HepG2 (cell line): ENCODE measurements around the gene NFKB2. TPM values are rescaled to one million over a fixed set of nuclear protein-coding genes. Genes with fewer than 3 reads are reported as not detected.

ENCODE experiments used
- FLYWCH1 ChIP-seq: sonication (generic); formaldehyde crosslinking; IDR thresholded peaks from 2 replicates; pipeline ENCODE4 v1.8.1; 2023; ENCODE audit warnings: mild to moderate bottlenecking, missing genetic modification reagents
- HNF4G ChIP-seq, 2 experiments: sonication (generic) in 1 of 2; formaldehyde crosslinking in 1 of 2; IDR thresholded peaks; 2 replicates each; pipeline versions ENCODE4 v1.4.0 to v1.6.1; 2011 to 2020; ENCODE audit warnings: borderline replicate concordance in 2 of 2, low read depth in 2 of 2, mild to moderate bottlenecking in 2 of 2, low read length in 1 of 2, missing genetic modification reagents in 1 of 2, moderate library complexity in 1 of 2
- KLF6 ChIP-seq: IDR thresholded peaks from 2 replicates; pipeline ENCODE4 v1.8.0; 2016; ENCODE audit warnings: missing biosample characterization, missing genetic modification reagents
- MATR3 ChIP-seq: sonication (generic); formaldehyde crosslinking; IDR thresholded peaks from 2 replicates; pipeline ENCODE4 v1.4.0; 2020; ENCODE audit warnings: missing genetic modification reagents
- NFKB2 ChIP-seq: sonication (generic); formaldehyde crosslinking; IDR thresholded peaks from 2 replicates; pipeline ENCODE4 v1.4.0; 2020; ENCODE audit warnings: missing genetic modification reagents, borderline replicate concordance
- RXRA ChIP-seq: sonication (generic); formaldehyde crosslinking; IDR thresholded peaks from 2 replicates; pipeline ENCODE4 v1.5.1; 2020; ENCODE audit warnings: missing genetic modification reagents
- SIX1 ChIP-seq: sonication (generic); formaldehyde crosslinking; IDR thresholded peaks from 2 replicates; pipeline ENCODE4 v1.4.0; 2020; ENCODE audit warnings: missing genetic modification reagents, borderline replicate concordance
- ZBTB10 ChIP-seq: sonication (generic); formaldehyde crosslinking; IDR thresholded peaks from 2 replicates; pipeline ENCODE4 v1.4.0; 2020; ENCODE audit warnings: missing genetic modification reagents, borderline replicate concordance
- ZBTB4 ChIP-seq: sonication (generic); formaldehyde crosslinking; IDR thresholded peaks from 2 replicates; pipeline ENCODE4 v1.4.0; 2020; ENCODE audit warnings: missing genetic modification reagents, mild to moderate bottlenecking, borderline replicate concordance
- ZNF225 ChIP-seq: sonication (generic); formaldehyde crosslinking; IDR thresholded peaks from 2 replicates; pipeline ENCODE4 v1.4.0; 2020; ENCODE audit warnings: mild to moderate bottlenecking, missing genetic modification reagents
- ZNF746 ChIP-seq: sonication (generic); formaldehyde crosslinking; IDR thresholded peaks from 2 replicates; pipeline ENCODE4 v1.8.0; 2022; ENCODE audit warnings: mild to moderate bottlenecking, missing genetic modification reagents
- polyA plus RNA-seq, 8 experiments: library from polyadenylated mRNA; depleted of rRNA in 3 of 8; stranded (reverse) in 7 of 8; unstranded in 1 of 8; fragments of >200 nt; fragmentation: Illumina TruSeq in 4 of 8; extraction: Trizol in 4 of 8; gene quantifications; 2 replicates each; pipeline versions ENCODE4 v1.2.1 to v1.2.3, GENCODE V29; 2011 to 2016; ENCODE audit warnings: low read depth in 4 of 8, missing spikeins in 1 of 8, mixed read lengths in 1 of 8; ENCODE audit not compliant: insufficient read depth in 1 of 8
- total RNA-seq, 5 experiments: library from RNA; depleted of rRNA; stranded (reverse); fragments of >200 nt; fragmentation: Illumina TruSeq; extraction: Trizol; gene quantifications; 2 replicates each; pipeline ENCODE4 v1.2.3, GENCODE V29; 2016; ENCODE audit warnings: low read depth in 1 of 5
- TF ChIP-seq, protein P1 (sequence below): sonication (generic); formaldehyde crosslinking; IDR thresholded peaks from 2 replicates; pipeline ENCODE4 v1.5.0; 2020; ENCODE audit warnings: missing genetic modification reagents, mild to moderate bottlenecking, borderline replicate concordance
- TF ChIP-seq, protein P2 (sequence below): sonication (generic); formaldehyde crosslinking; IDR thresholded peaks from 2 replicates; pipeline ENCODE4 v1.5.1; 2020; ENCODE audit warnings: missing genetic modification reagents, mild to moderate bottlenecking, borderline replicate concordance
- TF ChIP-seq, protein P3 (sequence below): sonication (generic); formaldehyde crosslinking; IDR thresholded peaks from 2 replicates; pipeline ENCODE4 v1.5.1; 2020; ENCODE audit warnings: missing genetic modification reagents, mild to moderate bottlenecking, borderline replicate concordance

NFKB2 gene
- total and polyA plus RNA-seq, 2 of the 13 experiments (the other 11 are each of a cell fraction or from before 2014, with no cell fraction given): 7.7 to 12.5 TPM

- TF ChIP-seq ZBTB10 (no peak), ZBTB4 (CRISPR knock-in tag) (no peak), FLYWCH1 (CRISPR knock-in tag) (no peak), KLF6 (no peak), RXRA (CRISPR knock-in tag) (no peak), ZNF746 (CRISPR knock-in tag) (no peak), MATR3 (no peak), SIX1 (CRISPR knock-in tag) (no peak), ZNF225 (CRISPR knock-in tag) (no peak), NFKB2 (no peak; the same call in 1 of the 2 replicates), HNF4G (IDR thresholded peaks at IDR 0.05; ENCODE audit: borderline replicate concordance, low read depth, low read length) (no peak), HNF4G (CRISPR knock-in tag; IDR thresholded peaks at IDR 0.05; ENCODE audit: borderline replicate concordance, low read depth) (no peak)
- TF ChIP-seq, protein P1, sequence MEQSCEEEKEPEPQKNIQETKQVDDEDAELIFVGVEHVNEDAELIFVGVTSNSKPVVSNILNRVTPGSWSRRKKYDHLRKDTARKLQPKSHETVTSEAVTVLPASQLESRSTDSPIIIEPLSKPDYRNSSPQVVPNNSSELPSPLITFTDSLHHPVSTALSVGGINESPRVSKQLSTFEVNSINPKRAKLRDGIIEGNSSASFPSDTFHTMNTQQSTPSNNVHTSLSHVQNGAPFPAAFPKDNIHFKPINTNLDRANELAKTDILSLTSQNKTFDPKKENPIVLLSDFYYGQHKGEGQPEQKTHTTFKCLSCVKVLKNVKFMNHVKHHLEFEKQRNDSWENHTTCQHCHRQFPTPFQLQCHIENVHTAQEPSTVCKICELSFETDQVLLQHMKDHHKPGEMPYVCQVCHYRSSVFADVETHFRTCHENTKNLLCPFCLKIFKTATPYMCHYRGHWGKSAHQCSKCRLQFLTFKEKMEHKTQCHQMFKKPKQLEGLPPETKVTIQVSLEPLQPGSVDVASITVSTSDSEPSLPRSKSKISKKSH (CRISPR knock-in tag): no peak
- TF ChIP-seq, protein P2, sequence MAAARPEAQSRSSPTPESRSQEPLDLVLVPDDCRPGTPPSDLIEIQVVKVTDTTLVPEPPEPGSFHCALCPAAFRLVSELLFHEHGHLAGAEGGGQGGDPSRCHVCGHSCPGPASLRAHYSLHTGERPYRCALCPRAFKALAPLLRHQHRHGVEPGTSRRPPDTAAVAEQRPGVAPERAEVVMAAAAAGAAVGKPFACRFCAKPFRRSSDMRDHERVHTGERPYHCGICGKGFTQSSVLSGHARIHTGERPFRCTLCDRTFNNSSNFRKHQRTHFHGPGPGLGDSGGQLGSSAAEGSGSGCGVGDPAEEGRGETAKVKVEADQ (CRISPR knock-in tag): no peak
- TF ChIP-seq, protein P3, sequence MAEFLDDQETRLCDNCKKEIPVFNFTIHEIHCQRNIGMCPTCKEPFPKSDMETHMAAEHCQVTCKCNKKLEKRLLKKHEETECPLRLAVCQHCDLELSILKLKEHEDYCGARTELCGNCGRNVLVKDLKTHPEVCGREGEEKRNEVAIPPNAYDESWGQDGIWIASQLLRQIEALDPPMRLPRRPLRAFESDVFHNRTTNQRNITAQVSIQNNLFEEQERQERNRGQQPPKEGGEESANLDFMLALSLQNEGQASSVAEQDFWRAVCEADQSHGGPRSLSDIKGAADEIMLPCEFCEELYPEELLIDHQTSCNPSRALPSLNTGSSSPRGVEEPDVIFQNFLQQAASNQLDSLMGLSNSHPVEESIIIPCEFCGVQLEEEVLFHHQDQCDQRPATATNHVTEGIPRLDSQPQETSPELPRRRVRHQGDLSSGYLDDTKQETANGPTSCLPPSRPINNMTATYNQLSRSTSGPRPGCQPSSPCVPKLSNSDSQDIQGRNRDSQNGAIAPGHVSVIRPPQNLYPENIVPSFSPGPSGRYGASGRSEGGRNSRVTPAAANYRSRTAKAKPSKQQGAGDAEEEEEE (CRISPR knock-in tag): no peak
These were observed 54.0 kb downstream of the NFKB2 start (continued) for GRCh38 chr10:102449321-102450123.
